GM19395 (cell line): ENCODE results near the gene CALCOCO2.

Experiments
- ATAC-seq: cut with Tn5 transposase; IDR thresholded peaks from one replicate; pipeline ENCODE4 v1.9.1; 2021; ENCODE audit warnings: mild to moderate bottlenecking, moderate library complexity; ENCODE audit not compliant: unreplicated experiment

CALCOCO2 gene

GRCh38 chr17:48909783-48910182 is 78.9 kb downstream of the CALCOCO2 start:
- no peak for ATAC-seq

DNA sequence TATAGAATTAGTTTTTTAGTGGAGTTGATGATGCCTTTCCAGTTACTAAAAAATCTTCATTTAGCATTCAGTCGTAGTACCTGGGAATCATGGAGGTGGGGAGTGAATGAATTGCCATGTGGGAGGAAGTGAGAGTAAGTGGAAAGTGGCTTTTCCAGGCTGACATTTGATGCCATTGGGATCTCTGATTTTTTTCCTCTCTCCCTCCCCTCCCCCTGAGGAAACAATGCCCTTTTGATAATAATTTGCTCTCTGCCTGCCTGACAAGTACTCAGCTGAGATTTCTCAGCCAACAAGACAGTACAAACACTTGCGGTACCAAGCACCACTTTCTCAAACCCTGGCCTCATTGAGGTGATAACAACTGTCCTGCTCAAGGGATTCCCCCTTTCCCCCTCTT is 79.5 kb downstream of the CALCOCO2 start:
- no peak for ATAC-seq

DNA sequence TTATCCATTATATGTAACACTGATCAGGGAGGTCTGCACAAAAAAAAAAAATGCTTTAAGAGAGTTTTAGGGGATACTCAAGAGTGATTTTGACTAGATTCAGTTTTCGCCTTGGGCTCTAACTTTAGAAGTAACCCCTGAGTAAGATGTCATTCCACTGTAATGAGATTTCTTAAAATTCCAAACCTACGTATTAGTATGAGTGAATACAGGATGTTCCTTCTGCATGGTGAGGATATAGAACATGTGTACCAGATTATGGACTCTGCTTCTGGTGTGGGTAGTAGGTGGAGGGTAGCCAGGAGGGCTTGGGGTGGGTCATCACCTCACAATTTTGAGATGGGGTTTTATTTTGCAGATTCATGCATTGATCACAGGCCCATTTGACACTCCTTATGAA is 81.6 kb downstream of the CALCOCO2 start:
- ATAC-seq: no peak
